H1 (cell line): ENCODE measurements around the gene NAMPT. TPM values are rescaled to one million over a fixed set of nuclear protein-coding genes. Genes with fewer than 3 reads are reported as not detected.

Source experiments
- CTCF ChIA-PET: fragments of 300-600 bp; sonication (Branson Sonifier 250); formaldehyde crosslinking; loops from one replicate; lab custom pipeline; 2021; ENCODE audit not compliant: partially characterized antibody; lab: Charles Lee
- POLR2A ChIA-PET: fragments of 300-600 bp; sonication (Branson Sonifier 250); formaldehyde crosslinking; loops from one replicate; lab custom pipeline; 2021; ENCODE audit warnings: inconsistent platforms; ENCODE audit not compliant: partially characterized antibody; lab: Charles Lee
- DNase-seq, 2 experiments: peaks; one replicate each; pipeline versions ENCODE4 v3.0.0 to v3.0.0-alpha.2; 2010 to 2022; ENCODE audit warnings: low spot score in 2 of 2, low read depth in 1 of 2, mixed read lengths in 1 of 2
- FAIRE-seq: peaks from 2 replicates; lab custom pipeline; 2011; peaks lifted over from hg19 to GRCh38; lab: Jason Lieb, UNC
- H2AFZ ChIP-seq: 2 replicates; pipeline ENCODE4 v1.8.1; 2012; ENCODE audit warnings: low read length, inconsistent platforms
- H2AK5ac ChIP-seq: 2 replicates; pipeline ENCODE4 v1.6.1; 2013; ENCODE audit warnings: low read depth, low read length
- H2BK120ac ChIP-seq: replicated peaks from 2 replicates; pipeline ENCODE3; 2013; ENCODE audit warnings: low read depth, low read length, inconsistent platforms
- H2BK12ac ChIP-seq: 2 replicates; pipeline ENCODE4 v1.6.1; 2013; ENCODE audit warnings: low read depth, low read length
- H2BK15ac ChIP-seq: 2 replicates; pipeline ENCODE4 v1.6.1; 2013; ENCODE audit warnings: low read length
- H2BK20ac ChIP-seq: 2 replicates; pipeline ENCODE4 v1.6.1; 2013; ENCODE audit warnings: low read length
- H2BK5ac ChIP-seq: 2 replicates; pipeline ENCODE4 v1.6.1; 2013; ENCODE audit warnings: low read depth, low read length
- H3K14ac ChIP-seq: 2 replicates; pipeline ENCODE4 v1.6.1; 2013; ENCODE audit warnings: inconsistent platforms; ENCODE audit not compliant: insufficient read length
- H3K18ac ChIP-seq: 2 replicates; pipeline ENCODE4 v1.6.1; 2013; ENCODE audit warnings: low read length; ENCODE audit errors: extremely low read depth
- H3K23ac ChIP-seq: 2 replicates; pipeline ENCODE4 v1.6.1; 2013; ENCODE audit warnings: inconsistent platforms; ENCODE audit not compliant: insufficient read length
- H3K23me2 ChIP-seq: 2 replicates; pipeline ENCODE4 v1.6.1; 2013; ENCODE audit warnings: low read depth, low read length
- H3K27ac ChIP-seq: 2 replicates; pipeline ENCODE4 v1.6.1; 2011; ENCODE audit warnings: low read depth, low read length, inconsistent platforms
- H3K27me3 ChIP-seq, 4 experiments: replicated peaks in 1 of 4; 1 replicate in 1 of 4; 2 replicates in 3 of 4; pipeline versions ENCODE4 v1.6.1 to v1.8.1; 2011 to 2013; ENCODE audit warnings: low read length in 3 of 4, mild to moderate bottlenecking in 3 of 4, inconsistent platforms in 2 of 4, mixed read lengths in 2 of 4, moderate library complexity in 1 of 4; ENCODE audit not compliant: control insufficient read depth in 3 of 4, insufficient read depth in 3 of 4; ENCODE audit errors: extremely low read depth in 1 of 4
- H3K36me3 ChIP-seq, 4 experiments: 2 replicates each; pipeline versions ENCODE4 v1.6.1 to v1.8.1; 2011 to 2013; ENCODE audit warnings: mild to moderate bottlenecking in 4 of 4, low read length in 3 of 4, moderate library complexity in 2 of 4, control low read depth in 1 of 4, inconsistent platforms in 1 of 4; ENCODE audit not compliant: insufficient read depth in 4 of 4, control insufficient read depth in 2 of 4
- H3K4ac ChIP-seq: replicated peaks from 2 replicates; pipeline ENCODE3; 2013; ENCODE audit warnings: low read length, low read depth, mixed read lengths, inconsistent platforms; ENCODE audit not compliant: insufficient read length
- H3K4me1 ChIP-seq, 4 experiments: replicated peaks in 1 of 4; 1 replicate in 1 of 4; 2 replicates in 3 of 4; pipeline versions ENCODE4 v1.6.1 to v1.8.1; 2011 to 2013; ENCODE audit warnings: low read length in 3 of 4, inconsistent platforms in 2 of 4, mixed read lengths in 1 of 4; ENCODE audit not compliant: insufficient read depth in 4 of 4, control insufficient read depth in 3 of 4
- H3K4me2 ChIP-seq, 2 experiments: 2 replicates each; pipeline versions ENCODE4 v1.6.1 to v1.8.1; 2011 to 2013; ENCODE audit warnings: low read depth in 2 of 2, low read length in 2 of 2, control low read depth in 1 of 2, inconsistent platforms in 1 of 2, mild to moderate bottlenecking in 1 of 2; ENCODE audit not compliant: insufficient read depth in 1 of 2
- H3K4me3 ChIP-seq, 4 experiments: fragments of 200-600, 300-600 bp in 1 of 4; sonication (generic), shearing (Covaris generic), sonication (Bioruptor Twin) in 1 of 4; 2 replicates each; pipeline versions ENCODE4 v1.5.1 to v1.8.1; 2011 to 2016; ENCODE audit warnings: low read length in 4 of 4, low read depth in 3 of 4, control low read depth in 2 of 4, inconsistent platforms in 2 of 4, mild to moderate bottlenecking in 2 of 4, mixed read lengths in 1 of 4, moderate library complexity in 1 of 4; ENCODE audit not compliant: insufficient read depth in 2 of 4; ENCODE audit errors: extremely low read depth in 1 of 4
- H3K56ac ChIP-seq: replicated peaks from 2 replicates; pipeline ENCODE3; 2013; ENCODE audit warnings: low read depth, mild to moderate bottlenecking, mixed read lengths, low read length, inconsistent platforms; ENCODE audit not compliant: insufficient read length
- H3K79me1 ChIP-seq: 2 replicates; pipeline ENCODE4 v1.6.1; 2013; ENCODE audit warnings: low read depth, low read length, control low read depth
- H3K79me2 ChIP-seq, 2 experiments: 2 replicates each; pipeline versions ENCODE4 v1.6.1 to v1.8.1; 2012 to 2013; ENCODE audit warnings: low read length in 2 of 2, mild to moderate bottlenecking in 2 of 2, inconsistent platforms in 1 of 2; ENCODE audit not compliant: insufficient read depth in 2 of 2, control insufficient read depth in 1 of 2
- H3K9ac ChIP-seq, 4 experiments: replicated peaks in 1 of 4; 1 replicate in 1 of 4; 2 replicates in 3 of 4; pipeline versions ENCODE4 v1.6.1 to v1.8.1; 2011 to 2013; ENCODE audit warnings: low read depth in 3 of 4, low read length in 3 of 4, control low read depth in 2 of 4, mild to moderate bottlenecking in 2 of 4, moderate library complexity in 2 of 4, inconsistent platforms in 1 of 4; ENCODE audit errors: extremely low read depth in 1 of 4
- H3K9me3 ChIP-seq, 2 experiments: 2 replicates each; pipeline versions ENCODE4 v1.6.1 to v1.8.1; 2012 to 2013; ENCODE audit warnings: mild to moderate bottlenecking in 2 of 2, moderate library complexity in 2 of 2, control low read depth in 1 of 2, inconsistent platforms in 1 of 2, low read depth in 1 of 2, low read length in 1 of 2, mixed read lengths in 1 of 2; ENCODE audit not compliant: insufficient read depth in 2 of 2
- H4K20me1 ChIP-seq, 2 experiments: replicated peaks in 1 of 2; 2 replicates each; pipeline versions ENCODE3 to v1.8.1; 2011 to 2013; ENCODE audit warnings: inconsistent platforms in 2 of 2, low read length in 2 of 2, mild to moderate bottlenecking in 1 of 2; ENCODE audit not compliant: insufficient read depth in 2 of 2, control insufficient read depth in 1 of 2
- H4K5ac ChIP-seq: 2 replicates; pipeline ENCODE4 v1.6.1; 2013; ENCODE audit warnings: low read length, low read depth, mixed read lengths, inconsistent platforms; ENCODE audit not compliant: insufficient read length
- H4K8ac ChIP-seq: 2 replicates; pipeline ENCODE4 v1.8.0; 2013; ENCODE audit warnings: mild to moderate bottlenecking, moderate library complexity, low read length, inconsistent platforms; ENCODE audit not compliant: insufficient read depth; ENCODE audit errors: extremely low read depth
- H4K91ac ChIP-seq: replicated peaks from 2 replicates; pipeline ENCODE3; 2013; ENCODE audit warnings: low read length, mixed read lengths, inconsistent platforms; ENCODE audit not compliant: insufficient read length
- BRCA1 ChIP-seq: IDR thresholded peaks from 2 replicates; pipeline ENCODE4 v1.6.1; 2012; ENCODE audit warnings: low read depth, low read length, improper control_type of control experiment
- CBX8 ChIP-seq: fragments of 300-800, 300-1000 bp; sonication (generic); IDR thresholded peaks from 2 replicates; pipeline ENCODE4 v1.7.1; 2016; ENCODE audit warnings: low read depth, low read length, borderline replicate concordance
- E2F6 ChIP-seq: IDR thresholded peaks from 2 replicates; pipeline ENCODE4 v1.6.1; 2012; ENCODE audit warnings: inconsistent platforms
- EZH2 ChIP-seq: fragments of 200-600 bp; sonication (generic); IDR thresholded peaks from 2 replicates; pipeline ENCODE4 v1.7.1; 2012; ENCODE audit warnings: low read depth, mild to moderate bottlenecking, moderate library complexity, low read length, inconsistent platforms; ENCODE audit not compliant: severe bottlenecking
- HDAC2 ChIP-seq, 2 experiments: fragments of 300-600 bp in 1 of 2; sonication (generic) in 1 of 2; IDR thresholded peaks; 2 replicates each; pipeline ENCODE4 v1.6.1; 2011 to 2012; ENCODE audit warnings: low read depth in 2 of 2, low read length in 2 of 2, mild to moderate bottlenecking in 2 of 2, moderate library complexity in 2 of 2, borderline replicate concordance in 1 of 2, inconsistent platforms in 1 of 2
- JUND ChIP-seq: IDR thresholded peaks from 2 replicates; pipeline ENCODE4 v1.6.1; 2011; ENCODE audit warnings: mild to moderate bottlenecking, improper control_type of control experiment, low read length
- KDM1A ChIP-seq: fragments of 200-600, 300-600 bp; sonication (generic); IDR thresholded peaks from 2 replicates; pipeline ENCODE4 v1.7.1; 2016; ENCODE audit warnings: mild to moderate bottlenecking, low read length, borderline replicate concordance
- NANOG ChIP-seq: IDR thresholded peaks from 2 replicates; pipeline ENCODE4 v1.6.1; 2011; ENCODE audit warnings: low read length, low read depth, mild to moderate bottlenecking, inconsistent platforms; ENCODE audit not compliant: insufficient read depth, poor library complexity, severe bottlenecking
- RAD21 ChIP-seq, 2 experiments: IDR thresholded peaks in 1 of 2; conservative IDR thresholded peaks in 1 of 2; 2 replicates each; pipeline ENCODE4 v1.6.1; 2011; ENCODE audit warnings: low read depth in 2 of 2, low read length in 2 of 2, improper control_type of control experiment in 1 of 2, inconsistent platforms in 1 of 2, mild to moderate bottlenecking in 1 of 2, moderate library complexity in 1 of 2
- RNF2 ChIP-seq: fragments of 200-900, 300-1000 bp; sonication (generic); IDR thresholded peaks from 2 replicates; pipeline ENCODE4 v1.7.1; 2016; ENCODE audit warnings: borderline replicate concordance, low read depth, mild to moderate bottlenecking, antibody characterized with exemption, low read length; ENCODE audit not compliant: poor library complexity, severe bottlenecking; ENCODE audit errors: missing control alignments
- SP1 ChIP-seq: IDR thresholded peaks from 2 replicates; pipeline ENCODE4 v1.6.1; 2011; ENCODE audit warnings: low read depth, low read length
- TCF12 ChIP-seq: IDR thresholded peaks from 2 replicates; pipeline ENCODE4 v1.6.1; 2011; ENCODE audit warnings: low read depth, mild to moderate bottlenecking, low read length
- WGBS, 2 experiments: shearing (Covaris generic) in 1 of 2; methylation state at CpG; one replicate each; pipeline versions ENCODE4 v1.1.6 to v1.1.7; 2013 to 2015; ENCODE audit warnings: low lambda C conversion rate in 2 of 2, mixed read lengths in 2 of 2, inconsistent platforms in 1 of 2, low coverage in 1 of 2, missing lambda C conversion rate in 1 of 2; ENCODE audit not compliant: insufficient replicate concordance in 2 of 2, insufficient coverage in 1 of 2, insufficient read length in 1 of 2; ENCODE audit errors: extremely low coverage in 1 of 2, missing lambda C conversion rate in 1 of 2; 5-methylcytosine and 5-hydroxymethylcytosine counted together
- polyA plus RNA-seq, 7 experiments: library from polyadenylated mRNA; depleted of rRNA in 3 of 7; stranded (reverse) in 5 of 7; unstranded in 2 of 7; fragments of >200 nt in 5 of 7; fragments of 200-250 nt in 2 of 7; gene quantifications; 1 replicate in 5 of 7; 2 replicates in 1 of 7; 4 replicates in 1 of 7; pipeline versions ENCODE4 v1.2.1 to v1.2.3, GENCODE V29; 2011 to 2013; ENCODE audit warnings: missing spikeins in 2 of 7, mixed read lengths in 2 of 7
- total RNA-seq: library from RNA; stranded (reverse); fragmentation: NEBNext Ultra II Directional; extraction: Animal tissue kit (Norgen Biotek cat#: 25700); gene quantifications from 2 replicates; pipeline ENCODE4 v1.2.1, GENCODE V29; 2021

NAMPT gene
- total and polyA plus RNA-seq, 2 of the 8 experiments (the other 6 are each of a cell fraction or from before 2014, with no cell fraction given) = 15.4 to 95.9 TPM

DNA sequence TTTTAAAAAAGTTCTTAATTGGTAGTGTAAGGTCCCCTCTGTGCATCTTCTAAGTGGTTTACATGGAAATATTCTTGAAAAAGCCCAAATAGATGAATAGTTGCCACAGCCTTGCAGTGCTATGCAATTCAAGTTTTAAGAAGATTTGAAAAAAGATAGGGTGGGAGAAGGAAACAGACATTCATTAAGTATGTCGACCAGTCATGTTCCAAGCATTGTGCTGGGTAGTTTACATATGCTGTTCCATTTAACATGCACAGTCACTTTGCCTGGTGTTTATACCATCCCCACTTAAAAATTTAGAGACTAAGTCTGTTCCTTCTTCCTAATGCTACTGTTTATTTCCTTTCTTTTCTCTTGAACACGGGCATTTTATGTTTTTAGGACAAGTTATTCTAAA is 28.1 kb upstream of the NAMPT start:
- Histone ChIP-seq H3K4me3 (no peak overlapping the region), H3K23me2 (no peaks in the 10 kb centered on the region), H2BK120ac (no peak overlapping the region), H2BK15ac (no peak overlapping the region), H3K18ac (no peak overlapping the region), H3K9ac (no peak overlapping the region), H4K5ac (no peak overlapping the region), H3K79me2 (no peaks in the 10 kb centered on the region), H2BK5ac (no peak overlapping the region), H2BK12ac (no peak overlapping the region), H3K27ac (no peak overlapping the region), H2AFZ (no peak overlapping the region), H3K23ac (no peak overlapping the region), H4K91ac (no peak overlapping the region), H4K20me1 (no peaks in the 10 kb centered on the region), H2BK20ac (no peak overlapping the region), H3K9me3 (0 out of 4 replicates have a peak, but pooled peaks cover 0 to 3% of the 10 kb centered on the region in 2 experiments), H3K4ac (no peak overlapping the region), H4K8ac (no peak overlapping the region), H3K4me2 (no peak overlapping the region), H3K56ac (no peak overlapping the region), H3K36me3 (no peaks in the 10 kb centered on the region), H3K4me1 (no peaks in the 10 kb centered on the region), H2AK5ac (no peak overlapping the region), H3K79me1 (no peaks in the 10 kb centered on the region), H3K14ac (no peak overlapping the region), H3K27me3 (no peaks in the 10 kb centered on the region)
- FAIRE-seq = no peak
- DNase-seq = no peak
- 81% methylated on average over 2 of the region's 2 CpGs; no CpG with 5 or more reads in 1 of the 2 experiments for whole genome bisulfite sequencing, 2 experiments
- TF ChIP-seq SP1 = no peak
- no peak for TF ChIP-seq KDM1A
- no peak for TF ChIP-seq TCF12
- TF ChIP-seq NANOG = no peak
- no peak for TF ChIP-seq E2F6
- TF ChIP-seq JUND = no peak
- TF ChIP-seq RAD21 (IDR thresholded peaks at IDR 0.05 in 1 of 2, conservative IDR thresholded peaks at IDR 0.05 in 1 of 2; ENCODE audit: low read depth in 2 of 2, low read length in 2 of 2) = no peak
- no peak for TF ChIP-seq EZH2
- TF ChIP-seq RNF2 = no peak
- TF ChIP-seq HDAC2 (IDR thresholded peaks at IDR 0.05; ENCODE audit: borderline replicate concordance in 1 of 2, low read depth in 2 of 2, low read length in 2 of 2) = no peak
- no peak for TF ChIP-seq CBX8
- no peak for TF ChIP-seq BRCA1
- ChIA-PET POLR2A (no interaction called here), CTCF (no interaction called here)
